ENCODE data around the gene ATXN7L1. TPM values are rescaled to one million over a fixed set of nuclear protein-coding genes. Genes with fewer than 3 reads are reported as not detected.
"Not testable (repeated sequence)": the region's sequence is repeated elsewhere in the genome, so short reads cannot be mapped to it uniquely, and the experiment has no call there.

The ATXN7L1 gene
- total and polyA plus RNA-seq, 8 donors, result 2.3 to 9.3 (median 5.0) TPM

DNA sequence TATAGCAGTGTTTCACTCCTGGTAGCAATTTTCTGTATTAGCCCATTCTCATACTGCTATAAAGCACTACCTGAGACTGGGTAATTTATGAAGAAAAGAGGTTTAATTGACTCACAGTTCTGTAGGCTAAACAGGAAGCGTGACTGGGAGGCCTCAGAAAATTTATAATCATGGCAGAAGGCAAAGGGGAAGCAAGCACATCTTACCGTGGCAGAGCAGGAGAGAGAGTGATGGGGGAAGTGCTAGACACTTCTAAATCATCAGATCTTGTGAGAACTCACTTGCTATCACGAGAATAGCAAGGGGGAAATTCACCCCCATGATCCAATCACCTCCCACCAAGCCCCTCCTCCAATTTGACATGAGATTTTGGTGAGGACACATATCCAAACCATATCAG lies 163.5 kb downstream of the ATXN7L1 start:
- intact Hi-C loops (cut with DNase I), result no loop called here
- no peak overlapping the region for H3K27ac ChIP-seq
- no peaks in the 10 kb centered on the region for H3K27me3 ChIP-seq
- 92 to 93% methylated on average over 3 of the region's 3 CpGs for WGBS, 2 donors
- FAIRE-seq, result no peak
- DNase-seq, result no peak
- H3K4me1 ChIP-seq, result no peaks in the 10 kb centered on the region
- no peak for ATAC-seq
- H3K36me3 ChIP-seq, result no peaks in the 10 kb centered on the region
- H3K9me3 ChIP-seq, result peaks cover 0 to 10% (median 0%) of the 10 kb centered on the region in 4 donors
- TF ChIP-seq, protein P1, sequence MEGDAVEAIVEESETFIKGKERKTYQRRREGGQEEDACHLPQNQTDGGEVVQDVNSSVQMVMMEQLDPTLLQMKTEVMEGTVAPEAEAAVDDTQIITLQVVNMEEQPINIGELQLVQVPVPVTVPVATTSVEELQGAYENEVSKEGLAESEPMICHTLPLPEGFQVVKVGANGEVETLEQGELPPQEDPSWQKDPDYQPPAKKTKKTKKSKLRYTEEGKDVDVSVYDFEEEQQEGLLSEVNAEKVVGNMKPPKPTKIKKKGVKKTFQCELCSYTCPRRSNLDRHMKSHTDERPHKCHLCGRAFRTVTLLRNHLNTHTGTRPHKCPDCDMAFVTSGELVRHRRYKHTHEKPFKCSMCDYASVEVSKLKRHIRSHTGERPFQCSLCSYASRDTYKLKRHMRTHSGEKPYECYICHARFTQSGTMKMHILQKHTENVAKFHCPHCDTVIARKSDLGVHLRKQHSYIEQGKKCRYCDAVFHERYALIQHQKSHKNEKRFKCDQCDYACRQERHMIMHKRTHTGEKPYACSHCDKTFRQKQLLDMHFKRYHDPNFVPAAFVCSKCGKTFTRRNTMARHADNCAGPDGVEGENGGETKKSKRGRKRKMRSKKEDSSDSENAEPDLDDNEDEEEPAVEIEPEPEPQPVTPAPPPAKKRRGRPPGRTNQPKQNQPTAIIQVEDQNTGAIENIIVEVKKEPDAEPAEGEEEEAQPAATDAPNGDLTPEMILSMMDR (IDR thresholded peaks at IDR 0.05), result no peak
- no peak overlapping the region for H3K4me3 ChIP-seq

DNA sequence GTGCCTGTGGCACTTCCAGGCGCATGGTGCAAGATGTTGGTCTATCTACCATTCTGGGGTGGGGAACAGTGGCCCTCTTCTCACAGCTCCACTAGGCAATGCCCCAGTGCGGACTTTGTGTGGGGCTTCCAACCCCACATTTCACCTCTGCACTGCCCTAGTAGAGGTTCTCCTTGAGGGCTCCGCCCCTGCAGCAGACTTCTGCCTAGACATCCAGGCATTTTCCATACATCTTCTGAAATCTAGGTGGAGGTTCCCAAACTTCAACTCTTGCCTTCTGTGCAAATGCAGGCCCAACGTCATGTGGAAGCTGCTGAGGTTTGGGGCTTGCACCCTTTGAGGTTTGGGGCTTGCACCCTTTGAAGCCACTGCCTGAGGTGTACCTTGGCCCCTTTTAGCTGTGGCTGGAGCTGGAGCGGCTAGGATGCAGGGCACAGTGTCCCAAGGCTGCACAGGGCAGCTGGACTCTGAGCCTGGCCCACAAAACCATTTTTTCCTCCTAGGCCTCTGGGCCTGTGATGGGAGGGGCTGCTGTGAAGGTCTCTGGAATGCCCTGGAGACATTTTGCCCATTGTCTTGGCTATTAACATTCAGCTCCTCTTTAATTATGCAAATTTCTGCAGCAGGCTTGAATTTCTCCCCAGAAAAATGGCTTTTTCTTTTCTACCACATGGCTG lies 164.5 kb downstream of the ATXN7L1 start:
- Histone ChIP-seq H3K4me3 (no peak overlapping the region), H3K9me3 (peaks cover 0 to 10% (median 0%) of the 10 kb centered on the region in 4 donors), H3K36me3 (no peaks in the 10 kb centered on the region), H3K27ac (no peak overlapping the region), H3K4me1 (no peaks in the 10 kb centered on the region), H3K27me3 (no peaks in the 10 kb centered on the region)
- intact Hi-C loops (cut with DNase I), result no loop called here
- TF ChIP-seq, protein P1 (IDR thresholded peaks at IDR 0.05), result no peak
- ATAC-seq, result no peak
- FAIRE-seq, result no peak
- WGBS, 2 donors, result 97 to 98% methylated on average over 5 of the region's 5 CpGs
- DNase-seq, result no peak

DNA sequence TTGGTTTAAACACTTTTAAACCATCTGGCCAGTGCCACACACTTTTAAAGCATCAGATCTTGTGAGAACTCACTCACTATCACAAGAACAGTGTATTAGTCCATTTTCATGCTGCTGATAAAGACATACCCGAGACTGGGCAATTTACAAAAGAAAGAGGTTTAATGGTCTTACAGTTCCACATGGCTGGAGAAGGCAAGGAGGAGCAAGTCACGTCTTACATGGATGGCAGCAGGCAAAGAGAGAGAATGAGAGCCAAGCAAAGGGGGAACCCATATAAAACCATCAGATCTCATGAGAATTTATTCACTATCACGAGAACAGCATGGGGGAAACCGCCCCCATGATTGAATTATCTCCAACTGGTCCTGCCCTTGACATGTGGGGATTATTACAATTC lies 165.7 kb downstream of the ATXN7L1 start:
- H3K9me3 ChIP-seq, result peaks cover 0 to 10% (median 0%) of the 10 kb centered on the region in 4 donors
- H3K27ac ChIP-seq; H3K36me3 ChIP-seq; FAIRE-seq; DNase-seq; H3K27me3 ChIP-seq; ATAC-seq; H3K4me1 ChIP-seq; intact Hi-C loops (cut with DNase I); H3K4me3 ChIP-seq: not testable (repeated sequence)
- 94 to 99% methylated on average over 4 of the region's 4 CpGs for WGBS, 2 donors

DNA sequence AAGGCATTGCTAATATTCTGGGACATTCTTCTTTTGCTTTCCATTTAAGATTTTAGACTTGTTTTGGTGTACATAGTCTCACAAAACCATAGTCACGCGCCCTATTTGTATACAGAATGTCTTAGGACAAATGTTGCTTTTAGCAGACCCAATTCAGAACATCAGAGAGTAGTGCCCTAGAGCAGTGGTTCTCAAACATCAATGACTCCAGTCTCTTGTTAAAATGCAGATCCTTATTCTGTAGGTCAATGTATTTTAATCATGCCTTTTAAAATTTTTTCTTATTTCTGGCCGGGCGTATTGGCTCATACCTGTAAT lies 167.7 kb downstream of the ATXN7L1 start:
- no peaks in the 10 kb centered on the region for H3K36me3 ChIP-seq
- no peaks in the 10 kb centered on the region for H3K27me3 ChIP-seq
- ATAC-seq, result no peak
- no peak overlapping the region for H3K27ac ChIP-seq
- 95 to 98% methylated on average over 4 of the region's 4 CpGs for WGBS, 2 donors
- peaks cover 0 to 10% (median 0%) of the 10 kb centered on the region in 4 donors for H3K9me3 ChIP-seq
- FAIRE-seq, result no peak
- no peaks in the 10 kb centered on the region for H3K4me1 ChIP-seq
- no peak overlapping the region for H3K4me3 ChIP-seq
- TF ChIP-seq, protein P1 (IDR thresholded peaks at IDR 0.05), result no peak
- intact Hi-C loops (cut with DNase I), result no loop called here
- DNase-seq, result no peak

DNA sequence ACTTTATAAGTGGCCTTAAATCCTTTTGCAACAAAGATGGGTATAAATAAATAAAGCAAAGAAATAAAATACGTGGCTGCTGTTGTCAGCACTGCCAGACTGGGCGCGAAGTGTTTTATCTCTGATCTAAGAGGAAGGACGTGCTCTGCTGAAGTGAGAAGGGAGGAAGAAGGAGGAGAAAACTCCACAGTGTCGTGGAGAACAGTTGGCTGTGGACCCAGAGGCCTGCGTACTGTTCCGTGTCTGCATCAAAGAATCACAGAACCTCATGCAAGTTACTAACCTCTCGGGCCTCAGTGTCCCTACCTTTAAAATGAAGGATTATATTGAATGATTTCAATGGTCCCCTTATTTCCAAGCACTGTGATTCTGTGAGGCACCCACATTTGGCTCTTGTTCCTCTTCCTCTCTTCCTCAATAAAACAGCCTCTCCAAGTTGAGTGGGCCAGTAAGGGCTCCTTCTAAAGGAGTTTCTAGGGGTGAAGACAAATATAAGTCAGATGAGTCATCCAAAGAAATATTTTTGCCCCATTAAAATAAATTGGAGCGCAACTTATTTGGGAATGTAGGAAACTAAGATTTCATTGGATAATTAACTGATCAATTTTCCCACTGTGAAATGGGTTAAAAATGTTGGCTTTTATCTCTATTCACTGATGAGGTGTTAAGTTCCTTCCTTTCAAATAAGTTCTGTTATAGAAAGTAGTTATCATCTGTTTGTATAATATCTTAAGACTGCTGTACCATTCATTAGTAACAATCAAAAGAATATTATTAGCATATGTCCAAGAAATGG lies 168.2 kb downstream of the ATXN7L1 start:
- peaks cover 0 to 10% (median 0%) of the 10 kb centered on the region in 4 donors for H3K9me3 ChIP-seq
- 82 to 85% methylated on average over 9 of the region's 9 CpGs for WGBS, 2 donors
- H3K4me3 ChIP-seq, result no peak overlapping the region
- no peaks in the 10 kb centered on the region for H3K36me3 ChIP-seq
- intact Hi-C loops (cut with DNase I), result no loop called here
- ATAC-seq (peak in 1 of 4 donors; percentile 28), DNase-seq (no peak), FAIRE-seq (no peak)
- H3K4me1 ChIP-seq, result no peaks in the 10 kb centered on the region
- TF ChIP-seq, protein P1 (IDR thresholded peaks at IDR 0.05), result no peak
- no peaks in the 10 kb centered on the region for H3K27me3 ChIP-seq
- H3K27ac ChIP-seq, result no peak overlapping the region
